K562 treated with DMSO at 1 percent for 24 hours (cell line): ENCODE measurements around the gene PTPRN2. TPM values are rescaled to one million over a fixed set of nuclear protein-coding genes. Genes with fewer than 3 reads are reported as not detected.

Experiments used
- total RNA-seq: library from RNA; unstranded; fragments of 300-600 nt; gene quantifications from 2 replicates; pipeline ENCODE4 v1.2.3, GENCODE V29; 2022; ENCODE audit warnings: low read depth; ENCODE audit not compliant: insufficient read depth

PTPRN2 gene
- total RNA-seq, result 0.20 TPM in 1 of 2 replicates, not detected in the other

GRCh38 chr7:158587162-158588084, at the start of gene PTPRN2:
Gene PTPRN2 (minus strand): TSS chr7:158587823.

Other genes with a start within 250 kb of the PTPRN2 start
- gene NCAPG2, start 117.0 kb upstream of the PTPRN2 start, total RNA-seq, result 65.2 and 71.0 TPM in 2 replicates
- 41.6 and 42.8 TPM in 2 replicates for gene ESYT2, start 241.7 kb upstream of the PTPRN2 start, total RNA-seq